CD1c-positive myeloid dendritic cell (primary cell): ENCODE measurements around the gene AEBP1.

ENCODE experiments used
- DNase-seq: peaks from one replicate; pipeline ENCODE4 v3.0.0-alpha.2; 2016; ENCODE audit errors: extremely low spot score

The AEBP1 gene

GRCh38 chr7:44103923-44104859 is at the start of gene AEBP1:
AEBP1 (plus strand) TSS chr7:44104345; CDS start chr7:44104666, 321 bp downstream.
- no peak for DNase-seq

GRCh38 chr7:44056681-44057080 is 47.5 kb upstream of the AEBP1 start:
- DNase-seq = no peak

GRCh38 chr7:44057181-44057848 is 46.8 kb upstream of the AEBP1 start:
- no peak for DNase-seq

- DNase-seq = no peak
Observed at GRCh38 chr7:44057849-44058758, 46.0 kb upstream of the AEBP1 start.

- DNase-seq = no peak
Observed at GRCh38 chr7:44058759-44059218, 45.4 kb upstream of the AEBP1 start.

- no peak for DNase-seq
Observed at GRCh38 chr7:44059219-44060090, 44.7 kb upstream of the AEBP1 start.

- no peak for DNase-seq
Observed at GRCh38 chr7:44060091-44060947, 43.8 kb upstream of the AEBP1 start.

GRCh38 chr7:44060948-44061644 is 43.0 kb upstream of the AEBP1 start:
- no peak for DNase-seq

- DNase-seq = no peak
Observed at GRCh38 chr7:44061645-44062179, 42.4 kb upstream of the AEBP1 start.

GRCh38 chr7:44062180-44062902 is 41.8 kb upstream of the AEBP1 start:
- no peak for DNase-seq

- DNase-seq = no peak
Observed at GRCh38 chr7:44062903-44063295, 41.2 kb upstream of the AEBP1 start.

- no peak for DNase-seq
Observed at GRCh38 chr7:44063547-44063893, 40.6 kb upstream of the AEBP1 start.

- no peak for DNase-seq
Observed at GRCh38 chr7:44063894-44064651, 40.1 kb upstream of the AEBP1 start.

- no peak for DNase-seq
Observed at GRCh38 chr7:44064791-44065430, 39.2 kb upstream of the AEBP1 start.

- no peak for DNase-seq
Observed at GRCh38 chr7:44065431-44066110, 38.6 kb upstream of the AEBP1 start, which contains the start of gene PGAM2. PGAM2 (minus strand) TSS chr7:44065567; CDS start chr7:44065529, 38 bp downstream.

- DNase-seq = no peak
Observed at GRCh38 chr7:44066111-44066460, 38.1 kb upstream of the AEBP1 start.
